GM19468 (cell line): ENCODE data around the gene PPM1G.

Experiments used
- ATAC-seq: cut with Tn5 transposase; IDR thresholded peaks from one replicate; pipeline ENCODE4 v1.9.1; 2021; ENCODE audit warnings: mild to moderate bottlenecking, moderate library complexity, moderate number of reproducible peaks; ENCODE audit not compliant: unreplicated experiment; ENCODE audit errors: extremely low read depth

The PPM1G gene

DNA sequence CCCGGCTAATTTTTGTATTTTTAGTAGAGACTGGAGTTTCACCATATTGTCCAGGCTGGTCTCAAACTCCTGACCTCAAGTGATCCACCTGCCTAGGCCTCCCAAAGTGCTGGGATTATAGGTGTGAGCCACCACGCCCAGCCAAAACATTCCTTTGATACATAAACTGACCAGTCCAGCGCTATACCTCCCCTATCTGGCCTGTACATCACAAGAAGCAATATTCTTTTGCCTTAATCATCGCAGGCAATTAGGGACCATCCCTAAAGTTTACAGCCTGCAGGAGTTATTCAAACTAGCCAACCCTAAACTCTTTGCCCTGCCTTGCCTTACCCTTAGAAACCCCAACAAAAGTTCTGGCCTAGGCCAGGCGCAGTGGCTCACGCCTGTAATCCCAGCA, 6.8 kb upstream of the PPM1G start:
- no peak for ATAC-seq

DNA sequence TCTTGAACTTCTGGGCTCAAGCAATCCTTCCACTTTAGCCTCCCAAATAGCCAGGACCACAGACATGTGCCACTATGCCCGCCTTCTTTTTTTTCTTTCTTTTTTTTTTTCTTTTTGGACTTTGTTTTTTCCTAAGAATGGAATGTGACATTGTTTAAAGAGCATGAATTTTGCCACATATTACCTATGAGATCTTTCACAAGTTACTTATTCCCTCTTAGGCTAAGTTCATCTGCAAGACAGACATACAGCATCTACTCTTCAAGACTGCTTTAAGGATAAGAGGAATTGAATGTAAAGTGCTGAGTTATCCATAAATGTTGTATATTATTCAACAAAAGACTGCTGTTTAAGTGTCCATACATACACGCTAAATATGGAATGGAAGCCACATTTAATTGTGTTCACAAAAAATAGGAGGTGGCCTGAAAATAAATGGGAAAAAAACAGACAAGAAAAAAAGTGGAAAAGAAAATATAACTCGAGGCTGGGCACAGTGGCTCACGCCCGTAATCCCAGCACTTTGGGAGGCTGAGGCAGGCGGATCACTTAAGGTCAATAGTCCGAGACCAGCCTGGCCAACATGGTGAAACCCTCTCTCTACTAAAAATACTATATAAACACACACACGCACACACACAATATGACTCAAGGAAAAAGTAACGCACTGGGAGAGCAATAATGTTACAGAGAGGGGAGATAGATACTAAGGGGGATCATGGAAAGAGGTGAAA, 3.2 kb upstream of the PPM1G start:
- ATAC-seq = no peak

DNA sequence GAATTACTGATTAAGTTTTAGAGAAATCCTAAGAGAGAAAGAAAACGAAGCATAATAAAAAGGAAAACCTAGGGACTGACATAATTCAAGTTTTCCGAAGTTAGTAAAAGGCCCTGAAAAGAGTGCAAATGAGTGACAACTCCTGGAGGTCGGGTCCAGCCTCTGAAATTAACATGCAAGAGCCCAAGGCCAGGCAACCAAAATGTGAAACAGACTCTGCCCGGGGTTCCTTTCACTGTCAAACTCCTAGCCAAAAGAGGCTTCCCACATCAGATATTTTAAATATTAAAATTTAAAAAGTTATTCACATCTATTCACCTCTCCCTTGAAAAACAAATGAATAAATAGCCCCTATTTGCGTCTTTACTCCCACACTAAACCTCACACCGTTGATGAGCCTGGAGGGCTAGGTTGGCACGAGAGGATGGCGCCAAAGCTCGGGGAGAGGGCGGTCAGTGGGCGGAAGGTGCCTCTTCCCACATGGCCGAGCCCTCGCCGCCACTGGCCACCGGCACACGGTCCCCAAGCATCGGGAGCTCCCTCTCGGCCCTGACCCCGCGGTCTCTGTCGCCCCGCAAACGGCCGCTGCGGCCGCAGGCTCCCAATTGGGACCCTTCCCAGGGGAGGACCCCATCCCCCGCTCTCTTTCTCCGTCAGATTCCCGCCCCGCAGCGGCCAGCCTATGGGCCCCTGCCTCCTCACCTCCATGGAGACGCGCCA, 630 bp downstream of the PPM1G start:
- ATAC-seq = peak; percentile 8

DNA sequence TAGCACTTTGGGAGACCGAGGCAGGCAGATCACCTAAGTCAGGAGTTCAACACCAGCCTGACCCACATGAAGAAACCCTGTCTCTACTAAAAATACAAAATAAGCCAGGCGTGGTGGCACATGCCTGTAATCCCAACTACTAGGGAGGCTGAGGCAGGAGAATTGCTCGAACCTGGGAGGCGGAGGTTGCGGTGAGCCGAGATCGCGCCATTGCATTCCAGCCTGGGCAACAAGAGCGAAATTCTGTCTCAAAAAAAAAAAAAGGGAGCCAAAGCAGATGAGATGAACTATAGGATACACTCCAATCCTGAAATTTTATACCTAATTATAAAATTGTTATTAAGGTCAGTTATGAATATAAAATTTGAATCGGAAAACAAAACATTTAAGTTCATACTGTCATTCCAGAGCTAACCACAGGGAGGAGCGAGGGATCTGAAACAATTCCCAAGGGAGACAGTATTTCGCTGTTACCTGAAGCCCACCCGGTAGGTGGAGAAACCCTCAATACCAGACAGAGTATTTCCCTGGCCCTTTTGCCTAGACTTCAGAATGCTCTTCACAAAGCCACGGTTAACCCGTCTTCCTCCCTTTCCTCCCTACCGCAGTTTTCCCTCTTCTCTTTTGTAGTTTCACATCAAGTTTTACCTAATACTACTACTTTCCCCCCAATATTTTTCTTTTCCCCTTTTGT, 1.4 kb downstream of the PPM1G start:
- no peak for ATAC-seq

DNA sequence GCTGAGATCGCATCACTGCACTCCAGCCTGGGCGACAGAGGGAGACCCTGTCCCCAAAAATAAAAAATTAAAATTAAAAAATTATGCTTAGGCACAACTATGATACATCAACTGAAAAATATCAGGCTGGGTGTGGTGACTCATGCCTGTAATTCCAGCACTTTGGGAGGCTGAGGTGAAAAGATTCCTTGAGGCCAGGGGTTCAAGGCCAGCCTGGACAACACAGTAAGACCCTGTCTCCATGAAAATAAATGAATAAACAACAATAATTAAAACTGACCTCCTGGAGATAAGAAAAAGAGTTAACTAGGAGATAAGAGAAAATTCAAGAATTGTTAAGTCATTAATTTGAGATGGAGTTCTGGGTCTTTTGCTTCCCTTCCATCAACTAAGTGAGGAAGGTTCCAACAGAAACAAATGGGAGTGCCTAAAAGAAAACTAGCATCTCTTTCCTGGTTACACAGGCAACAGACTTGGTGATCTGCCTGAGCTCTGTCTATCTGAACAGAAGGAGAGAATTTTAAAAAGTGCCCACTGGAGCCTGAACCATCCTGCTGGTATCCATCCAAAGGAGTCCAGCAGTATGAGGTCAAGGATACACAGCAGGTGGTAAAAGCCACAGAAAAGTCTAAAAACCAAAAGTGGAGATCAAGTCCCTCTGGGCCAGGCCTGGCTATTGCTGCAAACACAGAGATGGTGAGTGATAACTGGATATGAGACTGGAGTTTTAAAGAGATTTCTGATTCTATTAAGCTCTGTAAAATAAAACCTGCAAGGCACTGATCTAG, 8.8 kb downstream of the PPM1G start:
- ATAC-seq = no peak

DNA sequence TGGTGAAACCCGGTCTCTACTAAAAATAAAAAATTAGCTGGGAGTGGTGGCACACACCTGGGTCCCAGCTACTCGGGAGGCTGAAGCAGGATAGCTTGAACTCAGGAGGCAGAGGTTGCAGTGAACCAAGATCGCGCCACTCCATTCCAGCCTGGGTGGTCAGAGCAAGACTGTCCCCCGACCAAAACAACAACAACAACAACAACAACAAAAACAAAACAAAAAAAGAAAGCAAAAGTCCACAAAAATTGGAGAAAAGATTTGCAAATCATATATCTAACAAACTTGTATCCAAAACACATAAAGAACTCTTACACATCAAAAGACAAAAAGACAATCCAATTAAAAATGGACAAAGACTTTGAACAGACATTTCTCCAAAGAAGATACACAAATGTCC, 10.4 kb downstream of the PPM1G start:
- ATAC-seq = no peak

DNA sequence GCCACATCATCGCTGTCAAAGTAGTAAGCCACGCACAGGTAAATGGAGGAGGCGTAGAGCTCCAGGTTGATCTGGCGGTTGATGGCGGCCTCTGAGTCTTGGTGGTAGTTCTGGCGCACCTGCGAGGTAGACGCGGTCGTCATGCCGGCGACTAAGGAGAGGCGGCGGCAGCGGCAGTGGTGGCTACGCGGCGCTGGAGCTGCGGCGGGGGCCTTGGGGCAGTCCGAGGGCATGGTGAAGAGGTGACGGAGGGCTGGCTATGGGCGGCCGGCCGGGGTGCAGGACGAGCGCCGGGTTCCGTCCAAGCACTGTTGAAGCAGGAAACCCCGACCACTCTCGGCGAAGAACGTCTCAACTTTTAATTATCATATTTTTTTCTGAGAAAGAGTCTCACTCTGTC, 16.2 kb downstream of the PPM1G start:
- ATAC-seq = no peak

DNA sequence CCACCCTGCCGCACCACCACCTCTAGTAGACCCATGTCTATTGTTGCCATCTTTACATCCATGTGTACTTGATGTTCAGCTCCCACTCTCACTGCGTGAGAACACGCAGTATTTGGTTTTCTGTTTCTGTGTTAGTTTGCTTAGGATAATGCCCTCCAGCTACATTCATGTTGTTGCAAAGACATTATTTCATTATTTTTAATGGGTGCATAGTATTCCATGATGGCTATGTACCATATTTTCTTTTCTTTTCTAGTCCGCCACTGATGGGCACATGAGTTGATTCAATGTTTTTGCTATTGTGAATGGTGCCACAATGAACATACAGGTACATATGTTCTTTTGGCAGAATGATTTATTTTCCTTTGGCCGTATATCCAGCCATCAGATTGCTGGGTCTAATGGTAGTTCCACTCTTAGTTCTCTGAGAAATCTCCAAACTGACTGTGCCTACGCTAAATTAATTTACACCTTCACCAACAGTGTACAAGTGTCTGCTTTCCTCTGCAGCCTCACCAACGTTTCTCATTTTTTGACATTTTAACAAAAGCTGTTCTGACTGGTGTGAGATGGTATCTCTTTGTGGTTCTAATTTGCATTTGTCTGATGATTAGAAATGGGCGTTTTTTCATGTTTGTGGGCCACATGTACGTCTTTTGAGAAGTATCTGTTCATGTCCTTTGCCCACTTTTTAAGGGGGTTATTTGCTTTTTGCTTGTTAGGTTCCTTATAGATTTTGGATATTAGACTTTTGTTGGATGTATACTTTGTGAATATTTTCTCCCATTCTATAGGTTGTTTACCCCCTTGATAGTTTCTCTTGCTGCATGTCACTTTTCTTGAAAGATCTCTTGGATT, 18.3 kb downstream of the PPM1G start:
- no peak for ATAC-seq

DNA sequence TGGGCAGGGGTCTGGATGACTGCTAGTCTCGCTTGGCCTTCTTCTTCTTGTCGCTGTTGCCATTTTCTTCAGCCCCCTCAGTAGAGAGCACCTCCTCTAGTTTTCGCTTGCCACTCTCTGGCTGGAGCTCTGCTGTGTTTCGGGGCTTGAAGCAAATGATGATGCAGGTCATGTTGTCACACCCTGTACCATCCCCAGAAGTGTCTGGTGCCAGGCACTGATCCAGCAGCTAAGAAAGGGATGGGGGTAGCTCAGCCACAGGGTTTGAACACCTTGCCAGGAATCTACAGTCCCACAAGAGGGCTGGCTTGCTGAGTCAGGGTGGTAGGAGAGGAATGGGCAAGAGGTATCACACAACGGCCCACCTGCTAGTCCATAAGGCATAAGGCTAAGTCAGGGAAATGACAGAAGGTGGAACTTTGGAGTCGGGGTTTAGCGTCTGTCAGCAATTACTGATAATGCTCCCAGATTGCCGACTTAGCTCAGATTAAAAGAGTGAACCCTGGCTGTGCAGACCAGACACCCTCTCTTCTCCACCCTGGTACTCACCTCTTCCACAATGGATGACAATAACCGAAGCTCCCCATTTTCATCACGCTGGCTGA, 27.7 kb downstream of the PPM1G start:
- ATAC-seq = no peak

DNA sequence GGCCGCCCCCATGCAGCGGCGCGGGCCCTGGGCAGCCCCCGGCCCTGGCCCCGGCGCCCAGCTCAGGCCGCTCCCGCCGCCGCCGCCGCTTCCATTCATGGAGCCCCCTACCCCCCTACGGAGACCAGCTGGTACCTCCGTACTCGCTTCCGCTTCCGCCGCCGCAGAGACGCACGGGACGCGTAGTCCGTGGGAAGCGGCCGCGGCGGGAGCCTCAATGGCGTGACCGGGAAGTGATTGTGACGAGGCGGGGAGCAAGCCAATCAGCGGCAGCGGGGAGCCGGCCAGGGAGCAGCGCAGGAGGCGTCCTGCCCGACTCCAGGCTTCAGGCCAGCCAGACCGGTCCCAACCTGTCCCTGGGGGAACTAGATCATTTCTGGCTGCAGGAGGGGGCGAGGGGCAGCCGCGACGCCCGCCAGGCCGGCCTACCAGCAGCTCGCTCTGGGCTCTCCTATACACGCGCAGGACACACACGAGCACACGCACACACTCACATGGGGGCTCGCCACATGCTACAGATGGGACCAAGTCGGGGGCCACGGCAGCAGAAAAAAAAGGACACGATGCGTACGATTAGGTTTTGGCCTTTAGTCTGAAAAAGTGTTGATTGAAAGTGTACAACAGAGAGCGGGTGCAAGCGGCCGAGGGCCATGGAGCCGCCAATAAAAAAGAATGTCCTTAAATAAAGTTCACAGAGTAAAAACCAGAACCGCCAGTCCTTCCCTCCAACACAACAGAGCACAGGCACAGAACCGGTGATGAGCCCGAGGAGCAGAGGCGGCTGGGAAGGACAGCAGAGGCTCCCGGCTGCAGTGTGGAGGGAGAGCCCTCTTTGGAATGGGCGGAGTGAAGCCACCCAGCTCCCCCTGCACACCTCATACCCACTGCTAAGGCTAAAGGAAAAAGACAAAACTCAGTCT, 28.5 kb downstream of the PPM1G start, which contains the start of gene ZNF513:
TSS of gene ZNF513 (minus strand) at position 109 of the 920 bp plus-strand sequence. CDS start 208 bp downstream, outside the sequence.
- peak; percentile 85 for ATAC-seq

DNA sequence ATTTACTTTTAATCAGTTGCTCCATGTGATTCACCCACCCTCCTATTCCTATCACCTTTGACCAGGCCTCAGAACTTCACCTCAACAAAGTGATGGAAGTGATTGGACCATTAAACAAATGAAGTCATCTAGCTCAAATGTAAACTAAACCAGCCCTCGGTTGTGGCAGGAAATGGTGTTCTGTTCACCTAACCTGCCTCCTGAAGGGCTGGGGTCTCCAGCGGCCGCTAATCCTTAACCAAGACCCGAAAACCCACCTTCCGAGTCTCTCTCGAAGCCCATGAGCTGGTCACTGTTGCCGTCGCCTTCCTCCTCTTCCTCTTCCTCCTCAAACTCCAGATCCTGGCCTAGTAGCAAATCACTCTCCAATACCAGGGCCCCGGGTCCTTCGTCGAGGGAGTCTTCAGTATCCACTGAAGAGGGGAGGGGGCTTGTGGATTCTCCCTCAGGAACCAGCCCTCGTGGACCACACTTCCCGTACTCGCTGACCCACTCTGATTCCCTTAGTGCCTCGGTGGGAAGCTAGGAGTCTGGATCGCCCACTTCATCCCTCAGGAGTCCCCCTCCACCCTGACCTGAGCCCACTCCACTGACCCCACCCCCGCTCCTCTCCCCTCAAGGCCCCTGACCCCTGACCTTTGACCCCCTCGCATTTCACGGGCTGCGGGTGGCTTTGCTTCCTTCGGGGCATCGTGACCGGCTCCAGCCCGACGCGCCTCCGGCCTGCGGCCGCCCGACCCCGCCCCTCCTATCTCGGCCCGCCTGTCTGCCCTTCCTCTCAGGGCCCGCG, 29.4 kb downstream of the PPM1G start:
- ATAC-seq = no peak

DNA sequence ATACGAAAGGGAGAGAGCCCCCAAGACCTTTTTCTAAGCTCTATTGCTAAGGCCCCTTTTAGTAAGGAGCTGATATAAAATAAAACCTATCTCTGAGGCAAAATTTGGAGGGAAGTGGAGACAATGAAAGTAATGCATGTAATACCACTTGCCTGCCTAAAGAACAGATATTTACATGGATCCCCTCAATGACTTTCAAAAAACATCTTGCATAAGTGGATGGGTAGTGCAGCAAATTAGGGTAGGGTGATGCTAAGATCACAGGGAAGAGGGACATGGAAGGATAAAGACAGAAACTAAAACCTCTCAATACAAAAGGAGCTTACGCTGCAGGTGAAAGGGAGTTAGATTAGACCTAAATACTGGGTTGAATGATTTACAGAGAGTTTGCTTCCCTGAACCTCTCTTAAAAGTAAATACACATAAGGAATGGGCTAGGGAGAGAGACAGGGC, 30.0 kb downstream of the PPM1G start:
- ATAC-seq = no peak

DNA sequence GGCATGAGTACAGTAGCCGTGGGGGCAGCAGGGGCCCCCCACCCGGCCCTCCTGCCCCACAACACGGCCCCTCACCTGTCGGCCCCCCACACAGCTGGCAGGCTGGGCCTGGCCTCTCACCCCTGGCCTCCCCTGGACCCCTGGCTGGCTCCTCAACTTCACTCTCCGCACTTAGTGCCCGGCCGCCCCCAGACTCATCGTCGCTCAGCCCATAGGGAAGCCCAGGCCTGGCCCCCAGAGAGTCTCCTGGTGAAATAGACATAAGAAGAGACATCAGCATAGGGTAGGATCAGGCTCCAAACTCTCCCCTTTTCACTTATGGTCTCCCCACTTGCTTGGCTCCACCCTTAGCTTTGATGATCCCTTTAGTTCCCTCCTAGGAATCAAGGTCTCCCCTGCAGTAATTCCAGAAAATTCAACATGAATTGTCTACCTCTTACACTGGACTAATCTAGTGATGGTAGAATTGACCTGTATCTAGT, 30.5 kb downstream of the PPM1G start:
- ATAC-seq = no peak

DNA sequence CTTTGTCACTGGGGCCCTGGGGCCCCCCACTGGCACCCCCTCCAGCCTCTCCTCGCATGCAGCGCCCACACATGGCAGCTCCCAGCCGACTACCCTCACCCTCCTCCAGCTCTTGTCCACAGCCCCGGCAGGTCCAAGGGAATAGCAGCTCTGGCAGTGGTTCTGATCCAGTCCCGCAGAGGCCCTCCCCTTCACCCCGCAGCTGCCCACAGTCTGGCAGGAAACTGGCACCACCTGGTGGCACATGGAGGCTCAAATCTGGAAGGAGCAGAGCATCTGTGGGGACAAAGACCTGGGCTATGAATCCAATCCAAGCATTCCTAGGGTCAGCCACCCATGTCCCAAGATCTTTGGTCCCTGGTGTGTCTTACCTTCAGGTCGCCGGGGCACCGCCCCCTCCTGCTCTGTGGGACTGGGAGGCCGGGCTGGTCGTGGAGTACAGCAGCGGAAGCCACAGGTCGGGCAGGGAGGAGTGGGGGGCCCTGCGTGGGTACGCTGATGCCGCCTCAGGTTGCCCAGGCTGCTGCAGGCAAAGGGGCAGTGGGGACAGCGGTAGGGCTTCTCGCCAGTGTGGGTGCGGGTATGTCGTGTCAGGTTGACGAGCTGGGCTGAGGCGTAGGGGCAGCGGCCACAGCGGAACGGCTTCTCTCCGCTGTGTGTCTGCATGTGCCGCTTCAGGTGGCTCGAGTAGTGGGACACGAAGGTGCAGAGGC, 31.1 kb downstream of the PPM1G start:
- no peak for ATAC-seq

DNA sequence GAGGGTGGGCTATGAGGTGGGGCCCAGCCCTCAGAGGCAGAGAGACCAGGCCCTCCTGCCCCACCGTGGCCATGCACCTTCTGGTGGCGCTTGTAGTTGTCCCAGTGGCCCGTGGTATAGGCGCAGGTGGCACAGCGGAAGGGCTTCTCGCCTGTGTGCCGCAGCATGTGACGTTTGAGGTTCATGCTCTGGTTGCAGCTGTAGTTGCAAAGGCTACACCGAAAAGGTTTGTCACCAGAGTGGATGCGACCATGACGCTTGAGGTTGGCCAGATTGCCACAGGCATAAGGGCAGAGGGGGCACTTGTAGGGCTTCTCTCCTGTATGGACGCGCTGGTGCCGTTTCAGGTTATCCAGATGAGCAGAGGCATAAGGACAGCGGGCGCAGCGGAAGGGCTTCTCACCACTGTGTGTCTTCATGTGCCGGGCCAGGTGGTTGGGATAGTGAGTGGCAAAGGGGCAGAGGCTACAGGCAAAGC, 31.7 kb downstream of the PPM1G start:
- no peak for ATAC-seq

DNA sequence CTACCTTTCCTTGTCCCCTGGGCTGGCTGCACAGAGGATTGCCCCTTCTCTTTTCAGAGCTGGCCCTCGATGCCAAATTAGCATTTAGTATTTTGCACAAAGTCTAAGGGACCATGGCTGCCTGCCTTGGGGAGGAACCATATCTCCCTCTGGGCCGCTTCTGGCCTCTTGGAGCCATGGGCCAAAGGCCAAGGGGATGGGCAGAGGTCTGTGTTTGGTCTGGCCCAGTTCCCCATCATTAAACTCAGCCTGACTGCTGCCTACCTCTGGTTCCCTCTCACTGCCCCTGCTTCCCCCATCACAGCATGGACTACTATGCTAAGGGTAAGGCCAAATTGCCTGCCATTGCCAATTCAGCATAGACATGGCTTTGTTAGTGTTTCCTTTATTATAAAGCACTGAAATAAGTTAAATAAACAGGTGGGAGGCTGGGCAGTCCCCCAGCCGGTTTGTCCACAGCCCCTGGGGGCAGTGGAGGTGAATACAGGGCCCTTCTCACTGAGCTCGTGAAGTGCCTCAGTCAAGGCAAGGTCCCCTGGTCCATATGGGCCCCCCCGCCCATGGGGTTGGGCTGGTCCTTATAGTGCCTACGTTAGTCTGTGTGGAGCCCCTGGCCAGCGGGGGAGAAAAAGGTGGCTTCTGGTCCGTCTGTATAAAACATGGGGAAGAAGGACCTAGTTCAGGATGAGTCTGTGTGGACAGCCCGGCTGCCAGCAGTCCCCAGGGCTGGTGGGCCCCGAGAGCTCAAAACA, 32.3 kb downstream of the PPM1G start:
- ATAC-seq = no peak
